IMR-90 (cell line): ENCODE measurements around the gene SLC2A2. TPM values are rescaled to one million over a fixed set of nuclear protein-coding genes. Genes with fewer than 3 reads are reported as not detected.

Experiments used
- ATAC-seq: fragments of 200-7000 bp; cut with Tn5 transposase; 2 replicates; pipeline ENCODE4 v1.9.1; 2020; ENCODE audit warnings: low read depth, mild to moderate bottlenecking, moderate library complexity
- BruUV-seq: library from RNA; stranded (reverse); fragments of 400-500 nt; replicated peaks from 2 replicates; lab custom pipeline; 2021; lab: Mats Ljungman, UMichigan
- CTCF ChIA-PET: fragments of 300-600 bp; formaldehyde crosslinking; extraction: SDS; loops from one replicate; lab custom pipeline; 2021; ENCODE audit warnings: antibody characterized with exemption; lab: Yijun Ruan, JAX
- POLR2A ChIA-PET: fragments of 300-600 bp; sonication (Branson Sonifier 250); formaldehyde crosslinking; loops from one replicate; lab custom pipeline; 2022; ENCODE audit warnings: antibody characterized with exemption; ENCODE audit not compliant: unreplicated experiment; lab: Charles Lee
- DNase-seq: peaks from one replicate; pipeline ENCODE4 v3.0.0; 2013
- H2AFZ ChIP-seq: replicated peaks from 2 replicates; pipeline ENCODE3; 2013; ENCODE audit warnings: low read length, mild to moderate bottlenecking; ENCODE audit not compliant: poor library complexity
- H2AK5ac ChIP-seq: 2 replicates; pipeline ENCODE4 v1.6.1; 2013; ENCODE audit warnings: low read depth, low read length, inconsistent platforms
- H2AK9ac ChIP-seq: replicated peaks from 2 replicates; pipeline ENCODE3; 2013; ENCODE audit warnings: mild to moderate bottlenecking, low read depth, low read length, moderate library complexity; ENCODE audit not compliant: poor library complexity
- H2BK120ac ChIP-seq: 2 replicates; pipeline ENCODE4 v1.6.1; 2013; ENCODE audit warnings: low read depth, low read length, inconsistent platforms
- H2BK15ac ChIP-seq: 3 replicates; pipeline ENCODE4 v1.6.1; 2013; ENCODE audit warnings: low read depth, low read length, inconsistent platforms
- H2BK20ac ChIP-seq: 2 replicates; pipeline ENCODE4 v1.6.1; 2013; ENCODE audit warnings: low read depth, mild to moderate bottlenecking, inconsistent platforms, low read length, moderate library complexity
- H2BK5ac ChIP-seq: 2 replicates; pipeline ENCODE4 v1.6.1; 2013; ENCODE audit warnings: mild to moderate bottlenecking, low read depth, low read length, inconsistent platforms; ENCODE audit not compliant: poor library complexity, severe bottlenecking
- H3K14ac ChIP-seq: replicated peaks from 2 replicates; pipeline ENCODE4 v1.6.1; 2013; ENCODE audit warnings: low read depth, low read length, inconsistent platforms
- H3K18ac ChIP-seq: 2 replicates; pipeline ENCODE4 v1.6.1; 2013; ENCODE audit warnings: low read depth, low read length, control low read depth
- H3K23ac ChIP-seq: 2 replicates; pipeline ENCODE4 v1.6.1; 2013; ENCODE audit warnings: low read depth, low read length, inconsistent platforms
- H3K27ac ChIP-seq: 2 replicates; pipeline ENCODE4 v1.5.1; 2013; ENCODE audit warnings: mild to moderate bottlenecking, control low read depth, low read length; ENCODE audit not compliant: insufficient read depth
- H3K27me3 ChIP-seq: 2 replicates; pipeline ENCODE4 v1.6.1; 2013; ENCODE audit warnings: low read length; ENCODE audit not compliant: control insufficient read depth, insufficient read depth
- H3K36me3 ChIP-seq: 2 replicates; pipeline ENCODE4 v1.6.1; 2013; ENCODE audit warnings: low read length, mixed read lengths; ENCODE audit not compliant: control insufficient read depth, insufficient read depth
- H3K4ac ChIP-seq: 2 replicates; pipeline ENCODE4 v1.6.1; 2013; ENCODE audit warnings: low read depth, low read length, inconsistent platforms
- H3K4me1 ChIP-seq: 2 replicates; pipeline ENCODE4 v1.6.1; 2013; ENCODE audit warnings: low read length, mixed read lengths; ENCODE audit not compliant: control insufficient read depth, insufficient read depth
- H3K4me2 ChIP-seq: 2 replicates; pipeline ENCODE4 v1.6.1; 2013; ENCODE audit warnings: low read depth, mild to moderate bottlenecking, control low read depth, low read length, moderate library complexity
- H3K4me3 ChIP-seq: 2 replicates; pipeline ENCODE4 v1.5.1; 2013; ENCODE audit warnings: low read depth, mild to moderate bottlenecking, control low read depth, low read length, moderate library complexity; ENCODE audit not compliant: insufficient read depth
- H3K56ac ChIP-seq: 2 replicates; pipeline ENCODE4 v1.6.1; 2013; ENCODE audit warnings: low read length, inconsistent platforms; ENCODE audit not compliant: insufficient read depth; ENCODE audit errors: extremely low read depth
- H3K79me1 ChIP-seq, 2 experiments: 2 replicates each; pipeline ENCODE4 v1.6.1; 2013; ENCODE audit warnings: low read length in 2 of 2, inconsistent platforms in 1 of 2, low read depth in 1 of 2
- H3K9ac ChIP-seq: 2 replicates; pipeline ENCODE4 v1.6.1; 2013; ENCODE audit warnings: low read depth, low read length, control low read depth
- H3K9me1 ChIP-seq: 2 replicates; pipeline ENCODE4 v1.6.1; 2013; ENCODE audit warnings: low read length, inconsistent platforms; ENCODE audit not compliant: insufficient read depth
- H3K9me3 ChIP-seq: 2 replicates; pipeline ENCODE4 v1.6.1; 2013; ENCODE audit warnings: low read length; ENCODE audit not compliant: control insufficient read depth, insufficient read depth
- H4K20me1 ChIP-seq: 2 replicates; pipeline ENCODE4 v1.6.1; 2013; ENCODE audit warnings: low read length, inconsistent platforms; ENCODE audit not compliant: insufficient read depth
- H4K5ac ChIP-seq: 2 replicates; pipeline ENCODE4 v1.6.1; 2013; ENCODE audit warnings: mild to moderate bottlenecking, low read depth, low read length, control low read depth
- H4K8ac ChIP-seq, 2 experiments: 2 replicates each; pipeline ENCODE4 v1.6.1; 2013; ENCODE audit warnings: low read depth in 2 of 2, low read length in 2 of 2, control low read depth in 1 of 2, inconsistent platforms in 1 of 2
- H4K91ac ChIP-seq: 2 replicates; pipeline ENCODE4 v1.6.1; 2013; ENCODE audit warnings: low read depth, low read length, inconsistent platforms; ENCODE audit not compliant: insufficient read depth
- BHLHE40 ChIP-seq: fragments of 150-350 bp; IDR thresholded peaks from 2 replicates; pipeline ENCODE4 v1.6.1; 2016; ENCODE audit warnings: mild to moderate bottlenecking, low read depth, low read length
- CEBPB ChIP-seq: IDR thresholded peaks from 2 replicates; pipeline ENCODE4 v1.6.1; 2012; ENCODE audit warnings: low read depth, low read length, improper control_type of control experiment
- FOS ChIP-seq: fragments of 150-350 bp; IDR thresholded peaks from 2 replicates; pipeline ENCODE4 v1.6.1; 2016; ENCODE audit warnings: low read depth, low read length
- MAFK ChIP-seq: IDR thresholded peaks from 2 replicates; pipeline ENCODE4 v1.6.1; 2012; ENCODE audit warnings: low read depth, low read length, improper control_type of control experiment
- MAZ ChIP-seq: IDR thresholded peaks from 2 replicates; pipeline ENCODE4 v1.6.1; 2012; ENCODE audit warnings: low read depth, mild to moderate bottlenecking, low read length, improper control_type of control experiment, moderate library complexity, borderline replicate concordance
- MXI1 ChIP-seq: IDR thresholded peaks from 2 replicates; pipeline ENCODE4 v1.6.1; 2012; ENCODE audit warnings: low read depth, mild to moderate bottlenecking, low read length, moderate library complexity, borderline replicate concordance
- NFE2L2 ChIP-seq: fragments of 150-350 bp; IDR thresholded peaks from 2 replicates; pipeline ENCODE4 v1.6.1; 2016; ENCODE audit warnings: low read depth, mild to moderate bottlenecking, low read length
- POLR2A ChIP-seq: IDR thresholded peaks from 2 replicates; pipeline ENCODE4 v1.6.1; 2012; ENCODE audit warnings: mild to moderate bottlenecking, low read depth, low read length
- RAD21 ChIP-seq: IDR thresholded peaks from 2 replicates; pipeline ENCODE4 v1.6.1; 2012; ENCODE audit warnings: low read length, improper control_type of control experiment
- RCOR1 ChIP-seq: IDR thresholded peaks from 2 replicates; pipeline ENCODE4 v1.6.1; 2012; ENCODE audit warnings: mild to moderate bottlenecking, low read length, improper control_type of control experiment; ENCODE audit not compliant: insufficient replicate concordance
- SMC3 ChIP-seq: fragments of 150-350 bp; IDR thresholded peaks from 2 replicates; pipeline ENCODE4 v1.6.1; 2016; ENCODE audit warnings: low read depth, mild to moderate bottlenecking, antibody characterized with exemption, low read length, moderate library complexity
- WGBS, 2 experiments: methylation state at CpG; one replicate each; pipeline versions ENCODE4 v1.1.5 to v1.1.7; 2013; ENCODE audit warnings: missing lambda C conversion rate in 2 of 2; ENCODE audit not compliant: insufficient read length in 1 of 2; ENCODE audit errors: extremely low coverage in 2 of 2; 5-methylcytosine and 5-hydroxymethylcytosine counted together
- dilution Hi-C: fragments of 300-500 bp; cut with HindIII; formaldehyde crosslinking; loops from one replicate; pipeline ENCODE4 v1.14.3; 2018; ENCODE audit warnings: low sequenced_read_pairs; ENCODE audit not compliant: unreplicated experiment
- in situ Hi-C: fragments of 300-500 bp; cut with MboI; formaldehyde crosslinking; loops from 3 replicates; pipeline ENCODE4 v1.14.3; 2019; ENCODE audit warnings: low sequenced_read_pairs, inconsistent platforms, mixed read lengths
- intact Hi-C: fragments of 100-400 bp; cut with micrococcal nuclease; formaldehyde crosslinking; loops from 2 replicates; pipeline ENCODE4 v1.10.0; 2022
- polyA plus RNA-seq, 3 experiments: library from polyadenylated mRNA; depleted of rRNA; stranded (reverse); fragments of >200 nt; gene quantifications; 2 replicates each; pipeline ENCODE4 v1.2.3, GENCODE V29; 2012; ENCODE audit warnings: low replicate concordance in 1 of 3
- total RNA-seq: library from RNA; depleted of rRNA; stranded (reverse); fragments of >200 nt; gene quantifications from 2 replicates; pipeline ENCODE4 v1.2.3, GENCODE V29; 2012
- TF ChIP-seq, protein P1 (sequence below): fragments of 150-350 bp; IDR thresholded peaks from 2 replicates; pipeline ENCODE4 v1.6.1; 2017; ENCODE audit warnings: mild to moderate bottlenecking, antibody characterized with exemption, low read length, low read depth
- TF ChIP-seq, protein P2 (sequence below): conservative IDR thresholded peaks from 2 replicates; pipeline ENCODE4 v1.5.1; 2012; ENCODE audit warnings: mild to moderate bottlenecking, low read depth, low read length, improper control_type of control experiment
- TF ChIP-seq, protein P3 (sequence below): fragments of 150-350 bp; IDR thresholded peaks from 2 replicates; pipeline ENCODE4 v1.6.1; 2016; ENCODE audit warnings: low read depth, mild to moderate bottlenecking, low read length, moderate library complexity, borderline replicate concordance

Gene SLC2A2
- total and polyA plus RNA-seq, 2 of the 4 experiments (the other 2 are of a cell fraction) = not detected

DNA sequence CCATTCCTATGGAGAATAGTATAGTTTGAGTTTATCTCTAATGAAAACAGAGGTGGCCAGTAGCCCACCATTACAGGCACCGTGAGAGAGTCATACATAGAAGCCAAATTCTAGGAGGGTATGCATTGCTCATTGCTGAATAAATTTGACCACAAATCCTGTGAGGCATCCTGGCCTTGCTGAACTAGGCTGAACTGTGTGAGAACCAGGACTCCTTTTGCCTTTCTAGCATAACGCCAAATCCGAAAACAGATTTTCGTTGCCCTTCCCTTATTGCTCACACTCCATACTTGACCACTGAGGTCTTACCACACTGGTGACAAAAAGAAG, 50.4 kb downstream of the SLC2A2 start:
- no peak for ATAC-seq
- Histone ChIP-seq H3K4me2 (no peak overlapping the region), H3K9me1 (no peaks in the 10 kb centered on the region), H3K56ac (no peak overlapping the region), H2BK120ac (no peak overlapping the region), H3K9ac (no peak overlapping the region), H3K27ac (no peak overlapping the region), H2BK5ac (no peak overlapping the region), H3K4me3 (no peak overlapping the region), H3K79me1 (no peaks in the 10 kb centered on the region), H3K27me3 (peaks cover 2% of the 10 kb centered on the region), H2AK5ac (no peak overlapping the region), H3K4me1 (no peaks in the 10 kb centered on the region), H2AFZ (no peak overlapping the region), H4K5ac (no peak overlapping the region), H4K8ac (no peak overlapping the region), H2BK20ac (no peak overlapping the region), H2BK15ac (no peak overlapping the region), H3K9me3 (no peaks in the 10 kb centered on the region), H3K14ac (no peak overlapping the region), H2AK9ac (no peak overlapping the region), H3K36me3 (no peaks in the 10 kb centered on the region), H4K91ac (no peak overlapping the region), H3K23ac (no peak overlapping the region), H3K18ac (no peak overlapping the region), H3K4ac (no peak overlapping the region), H4K20me1 (no peaks in the 10 kb centered on the region)
- no peak for TF ChIP-seq CEBPB
- TF ChIP-seq MAFK = no peak
- TF ChIP-seq, protein P1, sequence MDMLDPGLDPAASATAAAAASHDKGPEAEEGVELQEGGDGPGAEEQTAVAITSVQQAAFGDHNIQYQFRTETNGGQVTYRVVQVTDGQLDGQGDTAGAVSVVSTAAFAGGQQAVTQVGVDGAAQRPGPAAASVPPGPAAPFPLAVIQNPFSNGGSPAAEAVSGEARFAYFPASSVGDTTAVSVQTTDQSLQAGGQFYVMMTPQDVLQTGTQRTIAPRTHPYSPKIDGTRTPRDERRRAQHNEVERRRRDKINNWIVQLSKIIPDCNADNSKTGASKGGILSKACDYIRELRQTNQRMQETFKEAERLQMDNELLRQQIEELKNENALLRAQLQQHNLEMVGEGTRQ = no peak
- no peak for TF ChIP-seq POLR2A
- TF ChIP-seq MXI1 = no peak
- no peak for TF ChIP-seq SMC3
- no peak for TF ChIP-seq BHLHE40
- TF ChIP-seq MAZ = no peak
- TF ChIP-seq, protein P2, sequence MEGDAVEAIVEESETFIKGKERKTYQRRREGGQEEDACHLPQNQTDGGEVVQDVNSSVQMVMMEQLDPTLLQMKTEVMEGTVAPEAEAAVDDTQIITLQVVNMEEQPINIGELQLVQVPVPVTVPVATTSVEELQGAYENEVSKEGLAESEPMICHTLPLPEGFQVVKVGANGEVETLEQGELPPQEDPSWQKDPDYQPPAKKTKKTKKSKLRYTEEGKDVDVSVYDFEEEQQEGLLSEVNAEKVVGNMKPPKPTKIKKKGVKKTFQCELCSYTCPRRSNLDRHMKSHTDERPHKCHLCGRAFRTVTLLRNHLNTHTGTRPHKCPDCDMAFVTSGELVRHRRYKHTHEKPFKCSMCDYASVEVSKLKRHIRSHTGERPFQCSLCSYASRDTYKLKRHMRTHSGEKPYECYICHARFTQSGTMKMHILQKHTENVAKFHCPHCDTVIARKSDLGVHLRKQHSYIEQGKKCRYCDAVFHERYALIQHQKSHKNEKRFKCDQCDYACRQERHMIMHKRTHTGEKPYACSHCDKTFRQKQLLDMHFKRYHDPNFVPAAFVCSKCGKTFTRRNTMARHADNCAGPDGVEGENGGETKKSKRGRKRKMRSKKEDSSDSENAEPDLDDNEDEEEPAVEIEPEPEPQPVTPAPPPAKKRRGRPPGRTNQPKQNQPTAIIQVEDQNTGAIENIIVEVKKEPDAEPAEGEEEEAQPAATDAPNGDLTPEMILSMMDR = no peak
- no peak for TF ChIP-seq RAD21
- TF ChIP-seq RCOR1 = no peak
- TF ChIP-seq, protein P3, sequence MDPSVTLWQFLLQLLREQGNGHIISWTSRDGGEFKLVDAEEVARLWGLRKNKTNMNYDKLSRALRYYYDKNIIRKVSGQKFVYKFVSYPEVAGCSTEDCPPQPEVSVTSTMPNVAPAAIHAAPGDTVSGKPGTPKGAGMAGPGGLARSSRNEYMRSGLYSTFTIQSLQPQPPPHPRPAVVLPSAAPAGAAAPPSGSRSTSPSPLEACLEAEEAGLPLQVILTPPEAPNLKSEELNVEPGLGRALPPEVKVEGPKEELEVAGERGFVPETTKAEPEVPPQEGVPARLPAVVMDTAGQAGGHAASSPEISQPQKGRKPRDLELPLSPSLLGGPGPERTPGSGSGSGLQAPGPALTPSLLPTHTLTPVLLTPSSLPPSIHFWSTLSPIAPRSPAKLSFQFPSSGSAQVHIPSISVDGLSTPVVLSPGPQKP = no peak
- no peak for TF ChIP-seq NFE2L2
- TF ChIP-seq FOS = no peak
- BruUV-seq = no TSS peak
- ChIA-PET CTCF (no interaction called here), POLR2A (no interaction called here)
- dilution Hi-C loops = no loop called here
- intact Hi-C loops = no loop called here
- in situ Hi-C loops = no loop called here
- no CpG with 5 or more reads among the region's 4 CpGs for WGBS, 2 experiments
- no peak for DNase-seq
